ENCODE measurements around the gene SH2D3C. TPM values are rescaled to one million over a fixed set of nuclear protein-coding genes. Genes with fewer than 3 reads are reported as not detected.

Gene SH2D3C
- total and polyA plus RNA-seq, 9 of the 15 experiments (the other 6 are each of a cell fraction or from before 2014, with no cell fraction given), result 0.03 to 1.2 (median 0.22) TPM; not detected in 1

DNA sequence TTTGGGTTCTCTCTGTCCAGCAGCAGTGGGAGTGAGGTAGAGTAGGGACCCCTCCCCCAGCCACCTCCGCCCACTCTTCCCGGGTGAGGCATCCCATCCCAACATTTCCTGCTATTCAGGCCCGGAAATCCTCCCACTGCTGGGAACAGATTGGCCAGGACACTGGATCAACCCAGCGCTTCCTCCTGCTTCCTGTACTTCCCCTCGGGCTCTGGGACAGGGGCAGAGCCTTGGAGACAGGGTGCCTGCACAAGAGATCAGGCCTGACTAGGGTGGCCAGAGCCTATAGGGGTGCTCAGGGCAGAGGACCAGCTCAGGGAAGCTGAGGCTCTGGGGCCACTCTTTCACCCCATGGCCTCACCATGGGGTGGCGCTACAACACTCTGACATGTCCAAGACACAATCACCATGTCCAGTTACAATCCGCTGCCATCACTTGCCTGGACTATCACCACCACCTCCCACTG, 14.5 kb downstream of the SH2D3C start (continued):
- TF ChIP-seq ZNF518B (CRISPR knock-in tag; IDR thresholded peaks at IDR 0.05) (no peak), ESRRA (IDR thresholded peaks at IDR 0.05; ENCODE audit: borderline replicate concordance, low read depth) (peak; percentile 56; the same call in 1 of the 2 replicates), EGR1 (conservative IDR thresholded peaks at IDR 0.05) (peak; percentile 20; the same call in 1 of the 2 replicates), TARDBP (IDR thresholded peaks at IDR 0.05) (0 out of 2 replicates have a peak, but pooled peaks have one; percentile 54), ARID2 (IDR thresholded peaks at IDR 0.05) (peak; percentile 56; the same call in 1 of the 2 replicates), SMC3 (conservative IDR thresholded peaks at IDR 0.05; ENCODE audit: insufficient read depth, low read depth, low read length) (peak; percentile 77), CTBP1 (IDR thresholded peaks at IDR 0.05; ENCODE audit: borderline replicate concordance) (peak; percentile 76), OTX1 (CRISPR knock-in tag; IDR thresholded peaks at IDR 0.05) (no peak), KAT2B (IDR thresholded peaks at IDR 0.05; ENCODE audit: low read depth, low read length) (no peak), CBX2 (IDR thresholded peaks at IDR 0.05; ENCODE audit: insufficient read depth, low read length, poor library complexity, severe bottlenecking) (no peak), ZNF24 (IDR thresholded peaks at IDR 0.05) (0 out of 2 replicates have a peak, but pooled peaks have one; percentile 39), ATF6 (CRISPR knock-in tag; IDR thresholded peaks at IDR 0.05) (no peak), E2F6 (IDR thresholded peaks at IDR 0.05; ENCODE audit: borderline replicate concordance in 1 of 2, extremely low read depth in 1 of 2, insufficient read depth in 1 of 2, insufficient read length in 1 of 2, low read depth in 1 of 2, low read length in 1 of 2, poor library complexity in 1 of 2, severe bottlenecking in 1 of 2) (no peak), FOXJ3 (CRISPR knock-in tag; IDR thresholded peaks at IDR 0.05) (no peak), JUND (IDR thresholded peaks at IDR 0.05; ENCODE audit: borderline replicate concordance, low read depth, low read length) (peak; percentile 21; the same call in 1 of the 2 replicates), JUND (tag; IDR thresholded peaks at IDR 0.05; ENCODE audit: borderline replicate concordance, low read depth, low read length) (no peak; the same call in 2 of the 3 replicates), RCOR1 (IDR thresholded peaks at IDR 0.05; ENCODE audit: borderline replicate concordance in 1 of 2, low read depth in 2 of 2, low read length in 2 of 2) (peak in 1 of 2 experiments; percentile 55; a peak in 1 of 4 replicates), POLR2A (conservative IDR thresholded peaks at IDR 0.05) (no peak), ETV5 (CRISPR knock-in tag; IDR thresholded peaks at IDR 0.05; ENCODE audit: low read depth) (no peak; the same call in 1 of the 2 replicates)
- TF ChIP-seq, protein P1, sequence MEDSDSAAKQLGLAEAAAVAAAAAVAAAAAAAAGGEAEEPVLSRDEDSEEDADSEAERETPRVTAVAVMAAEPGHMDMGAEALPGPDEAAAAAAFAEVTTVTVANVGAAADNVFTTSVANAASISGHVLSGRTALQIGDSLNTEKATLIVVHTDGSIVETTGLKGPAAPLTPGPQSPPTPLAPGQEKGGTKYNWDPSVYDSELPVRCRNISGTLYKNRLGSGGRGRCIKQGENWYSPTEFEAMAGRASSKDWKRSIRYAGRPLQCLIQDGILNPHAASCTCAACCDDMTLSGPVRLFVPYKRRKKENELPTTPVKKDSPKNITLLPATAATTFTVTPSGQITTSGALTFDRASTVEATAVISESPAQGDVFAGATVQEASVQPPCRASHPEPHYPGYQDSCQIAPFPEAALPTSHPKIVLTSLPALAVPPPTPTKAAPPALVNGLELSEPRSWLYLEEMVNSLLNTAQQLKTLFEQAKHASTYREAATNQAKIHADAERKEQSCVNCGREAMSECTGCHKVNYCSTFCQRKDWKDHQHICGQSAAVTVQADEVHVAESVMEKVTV (CRISPR knock-in tag; IDR thresholded peaks at IDR 0.05), result peak; percentile 38; the same call in 1 of the 2 replicates

All from K562 (cell line).